ENCODE measurements around the gene RNF150.

The RNF150 gene

GRCh38 chr4:141131723-141132071 lies 1.6 kb downstream of the RNF150 start:
- DNase-seq (ENCODE audit: low read depth, low spot score): no peak

GRCh38 chr4:141130947-141131605 lies 2.2 kb downstream of the RNF150 start:
- no peak for DNase-seq (ENCODE audit: low read depth, low spot score)

GRCh38 chr4:141127884-141128283 lies 5.4 kb downstream of the RNF150 start:
- DNase-seq (ENCODE audit: low read depth, low spot score): no peak

GRCh38 chr4:141126769-141127168 lies 6.5 kb downstream of the RNF150 start:
- DNase-seq (ENCODE audit: low read depth, low spot score): no peak

- no peak for DNase-seq (ENCODE audit: low read depth, low spot score)
Observed at GRCh38 chr4:141124224-141124623, 9.0 kb downstream of the RNF150 start.

- DNase-seq (ENCODE audit: low read depth, low spot score): no peak
Observed at GRCh38 chr4:141121768-141122454, 11.4 kb downstream of the RNF150 start.

- no peak for DNase-seq (ENCODE audit: low read depth, low spot score)
Observed at GRCh38 chr4:141121101-141121500, 12.2 kb downstream of the RNF150 start.

- no peak for DNase-seq (ENCODE audit: low read depth, low spot score)
Observed at GRCh38 chr4:141120036-141120593, 13.2 kb downstream of the RNF150 start.

- DNase-seq (ENCODE audit: low read depth, low spot score): no peak
Observed at GRCh38 chr4:141119071-141119470, 14.2 kb downstream of the RNF150 start.

GRCh38 chr4:141118381-141118780 lies 14.9 kb downstream of the RNF150 start:
- no peak for DNase-seq (ENCODE audit: low read depth, low spot score)

GRCh38 chr4:141117935-141118334 lies 15.3 kb downstream of the RNF150 start:
- DNase-seq (ENCODE audit: low read depth, low spot score): no peak

GRCh38 chr4:141109983-141110382 lies 23.3 kb downstream of the RNF150 start:
- no peak for DNase-seq (ENCODE audit: low read depth, low spot score)

GRCh38 chr4:141107927-141108326 lies 25.3 kb downstream of the RNF150 start:
- DNase-seq (ENCODE audit: low read depth, low spot score): no peak

GRCh38 chr4:141102367-141102766 lies 30.9 kb downstream of the RNF150 start:
- DNase-seq (ENCODE audit: low read depth, low spot score): no peak

- DNase-seq (ENCODE audit: low read depth, low spot score): no peak
Observed at GRCh38 chr4:141101511-141101910, 31.8 kb downstream of the RNF150 start.

- DNase-seq (ENCODE audit: low read depth, low spot score): no peak
Observed at GRCh38 chr4:141099326-141099725, 33.9 kb downstream of the RNF150 start.

GRCh38 chr4:141098163-141098562 lies 35.1 kb downstream of the RNF150 start:
- no peak for DNase-seq (ENCODE audit: low read depth, low spot score)

GRCh38 chr4:141090473-141090872 lies 42.8 kb downstream of the RNF150 start:
- DNase-seq (ENCODE audit: low read depth, low spot score): no peak

GRCh38 chr4:141081921-141082395 lies 51.3 kb downstream of the RNF150 start:
- no peak for DNase-seq (ENCODE audit: low read depth, low spot score)

GRCh38 chr4:141080668-141081067 lies 52.6 kb downstream of the RNF150 start:
- DNase-seq (ENCODE audit: low read depth, low spot score): no peak

GRCh38 chr4:141079393-141079930 lies 53.8 kb downstream of the RNF150 start:
- DNase-seq (ENCODE audit: low read depth, low spot score): no peak

- no peak for DNase-seq (ENCODE audit: low read depth, low spot score)
Observed at GRCh38 chr4:141078871-141079270, 54.4 kb downstream of the RNF150 start.
